HCT116 (cell line): ENCODE data around the gene ABCA5. TPM values are rescaled to one million over a fixed set of nuclear protein-coding genes. Genes with fewer than 3 reads are reported as not detected.

Experiments used
- ATAC-seq: fragments of 200-7000 bp; cut with Tn5 transposase; 2 replicates; pipeline ENCODE4 v1.9.1; 2020; ENCODE audit warnings: mild to moderate bottlenecking, moderate library complexity
- BruUV-seq: library from RNA; stranded (reverse); fragments of 400-500 nt; replicated peaks from 2 replicates; lab custom pipeline; 2021; lab: Mats Ljungman, UMichigan
- CTCF ChIA-PET: fragments of 300-600 bp; sonication (Branson Sonifier 250); formaldehyde crosslinking; loops from one replicate; lab custom pipeline; 2021; ENCODE audit warnings: antibody characterized with exemption; lab: Charles Lee
- POLR2A ChIA-PET: fragments of 300-600, 350-600 bp; sonication (Branson Sonifier 250); formaldehyde crosslinking; loops from one replicate; lab custom pipeline; 2021; ENCODE audit warnings: antibody characterized with exemption; lab: Charles Lee
- RAD21 ChIA-PET, 2 experiments: fragments of 300-600 bp; sonication (Branson Sonifier 250); formaldehyde crosslinking; loops; one replicate each; lab custom pipeline; 2023; ENCODE audit warnings: low total read pairs in 2 of 2; ENCODE audit not compliant: uncharacterized antibody in 2 of 2, unreplicated experiment in 2 of 2, low non-redundant PET in 1 of 2; lab: Charles Lee
- DNase-seq: peaks from one replicate; pipeline ENCODE4 v3.0.0-alpha.2; 2010; ENCODE audit warnings: low read depth, low spot score
- H2AFZ ChIP-seq: fragments of 200-600 bp; shearing (Covaris generic), sonication (generic); 2 replicates; pipeline ENCODE4 v1.6.1; 2017; ENCODE audit warnings: low read depth, mixed run types, mixed read lengths, antibody characterized with exemption, low read length; ENCODE audit not compliant: poor library complexity, severe bottlenecking
- H3K27ac ChIP-seq: 2 replicates; pipeline ENCODE4 v1.5.1; 2012; ENCODE audit warnings: low read depth, low read length
- H3K27me3 ChIP-seq: fragments of 200-600 bp; sonication (generic); 2 replicates; pipeline ENCODE4 v1.6.1; 2016; ENCODE audit warnings: mixed run types, low read length, mixed read lengths; ENCODE audit not compliant: insufficient read depth
- H3K36me3 ChIP-seq, 2 experiments: fragments of 200-500 bp in 1 of 2; fragments of 200-600 bp in 1 of 2; sonication (Bioruptor generic) in 1 of 2; sonication (generic) in 1 of 2; 2 replicates each; pipeline versions ENCODE4 v1.5.1 to v1.6.1; 2014 to 2016; ENCODE audit warnings: low read length in 2 of 2, inconsistent platforms in 1 of 2, mixed read lengths in 1 of 2, mixed run types in 1 of 2; ENCODE audit not compliant: insufficient read depth in 2 of 2, control insufficient read depth in 1 of 2
- H3K4me1 ChIP-seq, 2 experiments: fragments of 200-600 bp in 1 of 2; sonication (generic) in 1 of 2; 2 replicates each; pipeline versions ENCODE4 v1.5.1 to v1.6.1; 2012 to 2017; ENCODE audit warnings: low read length in 2 of 2, inconsistent platforms in 1 of 2, mild to moderate bottlenecking in 1 of 2, mixed read lengths in 1 of 2, mixed run types in 1 of 2, moderate library complexity in 1 of 2; ENCODE audit not compliant: insufficient read depth in 2 of 2, control insufficient read depth in 1 of 2
- H3K4me2 ChIP-seq: fragments of 200-600 bp; sonication (generic); 2 replicates; pipeline ENCODE4 v1.6.1; 2017; ENCODE audit warnings: mixed run types, low read length, mixed read lengths
- H3K4me3 ChIP-seq, 2 experiments: fragments of 200-600 bp in 1 of 2; sonication (generic) in 1 of 2; replicated peaks in 1 of 2; 2 replicates each; pipeline ENCODE4 v1.5.1; 2011 to 2016; ENCODE audit warnings: low read length in 2 of 2, control low read depth in 1 of 2, low read depth in 1 of 2, mild to moderate bottlenecking in 1 of 2, mixed read lengths in 1 of 2, mixed run types in 1 of 2
- H3K79me2 ChIP-seq: fragments of 200-600 bp; sonication (generic); 2 replicates; pipeline ENCODE4 v1.6.1; 2017; ENCODE audit warnings: mild to moderate bottlenecking, mixed run types, low read length, moderate library complexity, mixed read lengths; ENCODE audit not compliant: insufficient read depth
- H3K9ac ChIP-seq: fragments of 200-600 bp; sonication (generic); 2 replicates; pipeline ENCODE4 v1.6.1; 2016; ENCODE audit warnings: low read length, mixed read lengths
- H3K9me2 ChIP-seq: fragments of 200-600 bp; sonication (generic), shearing (Covaris generic); 2 replicates; pipeline ENCODE4 v1.6.1; 2017; ENCODE audit warnings: mixed run types, mild to moderate bottlenecking, moderate library complexity; ENCODE audit not compliant: insufficient read depth
- H3K9me3 ChIP-seq, 2 experiments: fragments of 200-500 bp in 1 of 2; fragments of 200-600 bp in 1 of 2; sonication (Bioruptor generic) in 1 of 2; sonication (generic) in 1 of 2; 2 replicates each; pipeline ENCODE4 v1.6.1; 2014 to 2017; ENCODE audit warnings: low read length in 2 of 2, mixed read lengths in 2 of 2, inconsistent platforms in 1 of 2, low read depth in 1 of 2, mild to moderate bottlenecking in 1 of 2, mixed run types in 1 of 2, moderate library complexity in 1 of 2; ENCODE audit not compliant: control insufficient read depth in 1 of 2, insufficient read depth in 1 of 2
- H4K20me1 ChIP-seq: fragments of 200-600 bp; sonication (generic), shearing (Covaris generic); 2 replicates; pipeline ENCODE4 v1.6.1; 2017; ENCODE audit warnings: mixed run types, mild to moderate bottlenecking, moderate library complexity; ENCODE audit not compliant: insufficient read depth
- CBX3 ChIP-seq: IDR thresholded peaks from 2 replicates; pipeline ENCODE4 v1.6.1; 2012; ENCODE audit warnings: low read depth
- CTCF ChIP-seq, 3 experiments: fragments of 200-600 bp in 1 of 3; sonication (generic) in 1 of 3; IDR thresholded peaks in 2 of 3; conservative IDR thresholded peaks in 1 of 3; 2 replicates each; pipeline ENCODE4 v1.5.1; 2012 to 2017; ENCODE audit warnings: low read depth in 2 of 3, low read length in 2 of 3, antibody characterized with exemption in 1 of 3, borderline replicate concordance in 1 of 3, control low read depth in 1 of 3, mild to moderate bottlenecking in 1 of 3, mixed read lengths in 1 of 3, mixed run types in 1 of 3, moderate library complexity in 1 of 3; ENCODE audit not compliant: insufficient read depth in 1 of 3
- ELF1 ChIP-seq: IDR thresholded peaks from 2 replicates; pipeline ENCODE4 v1.6.1; 2012; ENCODE audit warnings: low read depth, borderline replicate concordance
- EZH2 ChIP-seq: fragments of 200-600 bp; sonication (generic); IDR thresholded peaks from 2 replicates; pipeline ENCODE4 v1.6.1; 2017; ENCODE audit warnings: antibody characterized with exemption, mixed run types
- FOSL1 ChIP-seq: IDR thresholded peaks from 2 replicates; pipeline ENCODE4 v1.6.1; 2012; ENCODE audit warnings: low read depth
- JUND ChIP-seq: IDR thresholded peaks from 2 replicates; pipeline ENCODE4 v1.6.1; 2012
- MAX ChIP-seq: IDR thresholded peaks from 2 replicates; pipeline ENCODE4 v1.6.1; 2012
- POLR2A ChIP-seq: IDR thresholded peaks from 2 replicates; pipeline ENCODE4 v1.7.0; 2011; ENCODE audit warnings: borderline replicate concordance; ENCODE audit not compliant: insufficient read depth, insufficient read length; ENCODE audit errors: extremely low read depth
- RAD21 ChIP-seq: IDR thresholded peaks from 2 replicates; pipeline ENCODE4 v1.6.1; 2012; ENCODE audit warnings: low read depth, mild to moderate bottlenecking
- SRF ChIP-seq: IDR thresholded peaks from 2 replicates; pipeline ENCODE4 v1.6.1; 2012; ENCODE audit warnings: low read depth
- YY1 ChIP-seq: IDR thresholded peaks from 2 replicates; pipeline ENCODE4 v1.6.1; 2011; ENCODE audit warnings: low read length, low read depth, moderate library complexity, mild to moderate bottlenecking; ENCODE audit not compliant: insufficient replicate concordance; ENCODE audit errors: extremely low read depth
- ZFX ChIP-seq: fragments of 450-650 bp; IDR thresholded peaks from 2 replicates; pipeline ENCODE4 v1.6.1; 2017
- ZNF274 ChIP-seq: fragments of 200-500 bp; sonication (Bioruptor generic); IDR thresholded peaks from 2 replicates; pipeline ENCODE4 v1.6.1; 2014; ENCODE audit warnings: mild to moderate bottlenecking, low read depth, low read length, inconsistent platforms
- intact Hi-C: fragments of 100-400 bp; cut with micrococcal nuclease; formaldehyde crosslinking; loops from 2 replicates; pipeline ENCODE4 v1.10.0; 2022
- total RNA-seq: library from RNA; stranded (reverse); gene quantifications from one replicate; pipeline ENCODE4 v1.2.1, GENCODE V29; 2021; ENCODE audit not compliant: unreplicated experiment
- TF ChIP-seq, protein P1 (sequence below): IDR thresholded peaks from 2 replicates; pipeline ENCODE4 v1.6.1; 2011; ENCODE audit warnings: mild to moderate bottlenecking, low read length, moderate library complexity; ENCODE audit not compliant: insufficient replicate concordance; ENCODE audit errors: extremely low read depth

The ABCA5 gene
- total RNA-seq, 1 experiment from 2014 or later: 6.8 TPM

DNA sequence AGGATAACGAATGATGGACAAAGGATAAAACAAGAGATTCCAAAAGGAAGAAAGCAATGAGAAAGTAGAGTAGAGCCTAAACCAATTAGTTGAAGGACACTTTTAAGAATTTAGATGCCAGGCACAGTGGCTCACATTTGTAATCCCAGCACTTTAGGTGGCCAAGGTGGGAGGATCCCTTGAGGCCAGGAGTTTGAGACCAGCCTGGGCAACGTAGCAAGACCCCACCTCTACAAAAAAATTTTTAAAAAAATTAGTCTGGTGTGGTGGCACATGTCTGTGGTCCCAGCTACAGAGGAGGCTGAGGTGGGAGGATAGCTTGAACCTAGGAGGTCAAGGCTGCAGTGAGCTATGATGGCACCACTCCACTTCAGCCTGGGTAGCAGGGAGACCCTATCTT is 118.3 kb downstream of the ABCA5 start:
- Histone ChIP-seq H3K4me1 (no peaks in the 10 kb centered on the region; a peak in 1 of 4 replicates), H3K27ac (no peak overlapping the region), H3K27me3 (no peaks in the 10 kb centered on the region), H3K9ac (no peak overlapping the region), H4K20me1 (no peaks in the 10 kb centered on the region), H2AFZ (no peak overlapping the region), H3K79me2 (no peaks in the 10 kb centered on the region), H3K36me3 (no peaks in the 10 kb centered on the region), H3K9me3 (no peaks in the 10 kb centered on the region), H3K9me2 (no peaks in the 10 kb centered on the region), H3K4me3 (no peak overlapping the region), H3K4me2 (no peak overlapping the region)
- TF ChIP-seq POLR2A (no peak), EZH2 (no peak), CTCF (IDR thresholded peaks at IDR 0.05 in 2 of 3, conservative IDR thresholded peaks at IDR 0.05 in 1 of 3; ENCODE audit: borderline replicate concordance in 1 of 3, insufficient read depth in 1 of 3, low read depth in 2 of 3, low read length in 2 of 3) (no peak), SRF (no peak), RAD21 (no peak), CBX3 (no peak), YY1 (no peak), FOSL1 (no peak), ZFX (no peak), ELF1 (no peak), ZNF274 (no peak), JUND (no peak), MAX (no peak)
- TF ChIP-seq, protein P1, sequence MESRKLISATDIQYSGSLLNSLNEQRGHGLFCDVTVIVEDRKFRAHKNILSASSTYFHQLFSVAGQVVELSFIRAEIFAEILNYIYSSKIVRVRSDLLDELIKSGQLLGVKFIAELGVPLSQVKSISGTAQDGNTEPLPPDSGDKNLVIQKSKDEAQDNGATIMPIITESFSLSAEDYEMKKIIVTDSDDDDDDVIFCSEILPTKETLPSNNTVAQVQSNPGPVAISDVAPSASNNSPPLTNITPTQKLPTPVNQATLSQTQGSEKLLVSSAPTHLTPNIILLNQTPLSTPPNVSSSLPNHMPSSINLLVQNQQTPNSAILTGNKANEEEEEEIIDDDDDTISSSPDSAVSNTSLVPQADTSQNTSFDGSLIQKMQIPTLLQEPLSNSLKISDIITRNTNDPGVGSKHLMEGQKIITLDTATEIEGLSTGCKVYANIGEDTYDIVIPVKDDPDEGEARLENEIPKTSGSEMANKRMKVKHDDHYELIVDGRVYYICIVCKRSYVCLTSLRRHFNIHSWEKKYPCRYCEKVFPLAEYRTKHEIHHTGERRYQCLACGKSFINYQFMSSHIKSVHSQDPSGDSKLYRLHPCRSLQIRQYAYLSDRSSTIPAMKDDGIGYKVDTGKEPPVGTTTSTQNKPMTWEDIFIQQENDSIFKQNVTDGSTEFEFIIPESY: no peak
- intact Hi-C loops: no loop called here
- ChIA-PET CTCF (no interaction called here), RAD21 (no interaction called here), POLR2A (no interaction called here)
- ATAC-seq (no peak), DNase-seq (no peak)
- no TSS peak for BruUV-seq
